IMR-90 (cell line): Measurements from ENCODE around the gene ZNF253. TPM values are rescaled to one million over a fixed set of nuclear protein-coding genes. Genes with fewer than 3 reads are reported as not detected.

Source experiments
- ATAC-seq: fragments of 200-7000 bp; cut with Tn5 transposase; 2 replicates; pipeline ENCODE4 v1.9.1; 2020; ENCODE audit warnings: low read depth, mild to moderate bottlenecking, moderate library complexity
- BruUV-seq: library from RNA; stranded (reverse); fragments of 400-500 nt; replicated peaks from 2 replicates; lab custom pipeline; 2021; lab: Mats Ljungman, UMichigan
- CTCF ChIA-PET: fragments of 300-600 bp; formaldehyde crosslinking; extraction: SDS; loops from one replicate; lab custom pipeline; 2021; ENCODE audit warnings: antibody characterized with exemption; lab: Yijun Ruan, JAX
- POLR2A ChIA-PET: fragments of 300-600 bp; sonication (Branson Sonifier 250); formaldehyde crosslinking; loops from one replicate; lab custom pipeline; 2022; ENCODE audit warnings: antibody characterized with exemption; ENCODE audit not compliant: unreplicated experiment; lab: Charles Lee
- DNase-seq: peaks from one replicate; pipeline ENCODE4 v3.0.0; 2013
- H2AFZ ChIP-seq: replicated peaks from 2 replicates; pipeline ENCODE3; 2013; ENCODE audit warnings: low read length, mild to moderate bottlenecking; ENCODE audit not compliant: poor library complexity
- H2AK5ac ChIP-seq: 2 replicates; pipeline ENCODE4 v1.6.1; 2013; ENCODE audit warnings: low read depth, low read length, inconsistent platforms
- H2AK9ac ChIP-seq: replicated peaks from 2 replicates; pipeline ENCODE3; 2013; ENCODE audit warnings: mild to moderate bottlenecking, low read depth, low read length, moderate library complexity; ENCODE audit not compliant: poor library complexity
- H2BK120ac ChIP-seq: 2 replicates; pipeline ENCODE4 v1.6.1; 2013; ENCODE audit warnings: low read depth, low read length, inconsistent platforms
- H2BK15ac ChIP-seq: 3 replicates; pipeline ENCODE4 v1.6.1; 2013; ENCODE audit warnings: low read depth, low read length, inconsistent platforms
- H2BK20ac ChIP-seq: 2 replicates; pipeline ENCODE4 v1.6.1; 2013; ENCODE audit warnings: low read depth, mild to moderate bottlenecking, inconsistent platforms, low read length, moderate library complexity
- H2BK5ac ChIP-seq: 2 replicates; pipeline ENCODE4 v1.6.1; 2013; ENCODE audit warnings: mild to moderate bottlenecking, low read depth, low read length, inconsistent platforms; ENCODE audit not compliant: poor library complexity, severe bottlenecking
- H3K14ac ChIP-seq: replicated peaks from 2 replicates; pipeline ENCODE4 v1.6.1; 2013; ENCODE audit warnings: low read depth, low read length, inconsistent platforms
- H3K18ac ChIP-seq: 2 replicates; pipeline ENCODE4 v1.6.1; 2013; ENCODE audit warnings: low read depth, low read length, control low read depth
- H3K23ac ChIP-seq: 2 replicates; pipeline ENCODE4 v1.6.1; 2013; ENCODE audit warnings: low read depth, low read length, inconsistent platforms
- H3K27ac ChIP-seq: 2 replicates; pipeline ENCODE4 v1.5.1; 2013; ENCODE audit warnings: mild to moderate bottlenecking, control low read depth, low read length; ENCODE audit not compliant: insufficient read depth
- H3K27me3 ChIP-seq: 2 replicates; pipeline ENCODE4 v1.6.1; 2013; ENCODE audit warnings: low read length; ENCODE audit not compliant: control insufficient read depth, insufficient read depth
- H3K36me3 ChIP-seq: 2 replicates; pipeline ENCODE4 v1.6.1; 2013; ENCODE audit warnings: low read length, mixed read lengths; ENCODE audit not compliant: control insufficient read depth, insufficient read depth
- H3K4ac ChIP-seq: 2 replicates; pipeline ENCODE4 v1.6.1; 2013; ENCODE audit warnings: low read depth, low read length, inconsistent platforms
- H3K4me1 ChIP-seq: 2 replicates; pipeline ENCODE4 v1.6.1; 2013; ENCODE audit warnings: low read length, mixed read lengths; ENCODE audit not compliant: control insufficient read depth, insufficient read depth
- H3K4me2 ChIP-seq: 2 replicates; pipeline ENCODE4 v1.6.1; 2013; ENCODE audit warnings: low read depth, mild to moderate bottlenecking, control low read depth, low read length, moderate library complexity
- H3K4me3 ChIP-seq: 2 replicates; pipeline ENCODE4 v1.5.1; 2013; ENCODE audit warnings: low read depth, mild to moderate bottlenecking, control low read depth, low read length, moderate library complexity; ENCODE audit not compliant: insufficient read depth
- H3K56ac ChIP-seq: 2 replicates; pipeline ENCODE4 v1.6.1; 2013; ENCODE audit warnings: low read length, inconsistent platforms; ENCODE audit not compliant: insufficient read depth; ENCODE audit errors: extremely low read depth
- H3K79me1 ChIP-seq, 2 experiments: 2 replicates each; pipeline ENCODE4 v1.6.1; 2013; ENCODE audit warnings: low read length in 2 of 2, inconsistent platforms in 1 of 2, low read depth in 1 of 2
- H3K9ac ChIP-seq: 2 replicates; pipeline ENCODE4 v1.6.1; 2013; ENCODE audit warnings: low read depth, low read length, control low read depth
- H3K9me1 ChIP-seq: 2 replicates; pipeline ENCODE4 v1.6.1; 2013; ENCODE audit warnings: low read length, inconsistent platforms; ENCODE audit not compliant: insufficient read depth
- H3K9me3 ChIP-seq: 2 replicates; pipeline ENCODE4 v1.6.1; 2013; ENCODE audit warnings: low read length; ENCODE audit not compliant: control insufficient read depth, insufficient read depth
- H4K20me1 ChIP-seq: 2 replicates; pipeline ENCODE4 v1.6.1; 2013; ENCODE audit warnings: low read length, inconsistent platforms; ENCODE audit not compliant: insufficient read depth
- H4K5ac ChIP-seq: 2 replicates; pipeline ENCODE4 v1.6.1; 2013; ENCODE audit warnings: mild to moderate bottlenecking, low read depth, low read length, control low read depth
- H4K8ac ChIP-seq, 2 experiments: 2 replicates each; pipeline ENCODE4 v1.6.1; 2013; ENCODE audit warnings: low read depth in 2 of 2, low read length in 2 of 2, control low read depth in 1 of 2, inconsistent platforms in 1 of 2
- H4K91ac ChIP-seq: 2 replicates; pipeline ENCODE4 v1.6.1; 2013; ENCODE audit warnings: low read depth, low read length, inconsistent platforms; ENCODE audit not compliant: insufficient read depth
- BHLHE40 ChIP-seq: fragments of 150-350 bp; IDR thresholded peaks from 2 replicates; pipeline ENCODE4 v1.6.1; 2016; ENCODE audit warnings: mild to moderate bottlenecking, low read depth, low read length
- CEBPB ChIP-seq: IDR thresholded peaks from 2 replicates; pipeline ENCODE4 v1.6.1; 2012; ENCODE audit warnings: low read depth, low read length, improper control_type of control experiment
- CHD1 ChIP-seq: IDR thresholded peaks from 2 replicates; pipeline ENCODE4 v1.6.1; 2012; ENCODE audit warnings: low read depth, low read length, improper control_type of control experiment
- FOS ChIP-seq: fragments of 150-350 bp; IDR thresholded peaks from 2 replicates; pipeline ENCODE4 v1.6.1; 2016; ENCODE audit warnings: low read depth, low read length
- MAFK ChIP-seq: IDR thresholded peaks from 2 replicates; pipeline ENCODE4 v1.6.1; 2012; ENCODE audit warnings: low read depth, low read length, improper control_type of control experiment
- MAZ ChIP-seq: IDR thresholded peaks from 2 replicates; pipeline ENCODE4 v1.6.1; 2012; ENCODE audit warnings: low read depth, mild to moderate bottlenecking, low read length, improper control_type of control experiment, moderate library complexity, borderline replicate concordance
- MXI1 ChIP-seq: IDR thresholded peaks from 2 replicates; pipeline ENCODE4 v1.6.1; 2012; ENCODE audit warnings: low read depth, mild to moderate bottlenecking, low read length, moderate library complexity, borderline replicate concordance
- NFE2L2 ChIP-seq: fragments of 150-350 bp; IDR thresholded peaks from 2 replicates; pipeline ENCODE4 v1.6.1; 2016; ENCODE audit warnings: low read depth, mild to moderate bottlenecking, low read length
- POLR2A ChIP-seq: IDR thresholded peaks from 2 replicates; pipeline ENCODE4 v1.6.1; 2012; ENCODE audit warnings: mild to moderate bottlenecking, low read depth, low read length
- RAD21 ChIP-seq: IDR thresholded peaks from 2 replicates; pipeline ENCODE4 v1.6.1; 2012; ENCODE audit warnings: low read length, improper control_type of control experiment
- RCOR1 ChIP-seq: IDR thresholded peaks from 2 replicates; pipeline ENCODE4 v1.6.1; 2012; ENCODE audit warnings: mild to moderate bottlenecking, low read length, improper control_type of control experiment; ENCODE audit not compliant: insufficient replicate concordance
- RFX5 ChIP-seq: IDR thresholded peaks from 2 replicates; pipeline ENCODE4 v1.8.0; 2012; ENCODE audit warnings: low read depth, mild to moderate bottlenecking, low read length, moderate library complexity
- SMC3 ChIP-seq: fragments of 150-350 bp; IDR thresholded peaks from 2 replicates; pipeline ENCODE4 v1.6.1; 2016; ENCODE audit warnings: low read depth, mild to moderate bottlenecking, antibody characterized with exemption, low read length, moderate library complexity
- dilution Hi-C: fragments of 300-500 bp; cut with HindIII; formaldehyde crosslinking; loops from one replicate; pipeline ENCODE4 v1.14.3; 2018; ENCODE audit warnings: low sequenced_read_pairs; ENCODE audit not compliant: unreplicated experiment
- in situ Hi-C: fragments of 300-500 bp; cut with MboI; formaldehyde crosslinking; loops from 3 replicates; pipeline ENCODE4 v1.14.3; 2019; ENCODE audit warnings: low sequenced_read_pairs, inconsistent platforms, mixed read lengths
- intact Hi-C: fragments of 100-400 bp; cut with micrococcal nuclease; formaldehyde crosslinking; loops from 2 replicates; pipeline ENCODE4 v1.10.0; 2022
- polyA plus RNA-seq, 3 experiments: library from polyadenylated mRNA; depleted of rRNA; stranded (reverse); fragments of >200 nt; gene quantifications; 2 replicates each; pipeline ENCODE4 v1.2.3, GENCODE V29; 2012; ENCODE audit warnings: low replicate concordance in 1 of 3
- total RNA-seq: library from RNA; depleted of rRNA; stranded (reverse); fragments of >200 nt; gene quantifications from 2 replicates; pipeline ENCODE4 v1.2.3, GENCODE V29; 2012
- TF ChIP-seq, protein P1 (sequence below): fragments of 150-350 bp; IDR thresholded peaks from 2 replicates; pipeline ENCODE4 v1.6.1; 2017; ENCODE audit warnings: mild to moderate bottlenecking, antibody characterized with exemption, low read length, low read depth
- TF ChIP-seq, protein P2 (sequence below): conservative IDR thresholded peaks from 2 replicates; pipeline ENCODE4 v1.5.1; 2012; ENCODE audit warnings: mild to moderate bottlenecking, low read depth, low read length, improper control_type of control experiment
- TF ChIP-seq, protein P3 (sequence below): fragments of 150-350 bp; IDR thresholded peaks from 2 replicates; pipeline ENCODE4 v1.6.1; 2016; ENCODE audit warnings: low read depth, mild to moderate bottlenecking, low read length, moderate library complexity, borderline replicate concordance

ZNF253 gene
- total and polyA plus RNA-seq, 2 of the 4 experiments (the other 2 are of a cell fraction): 0.74 to 3.4 TPM

DNA sequence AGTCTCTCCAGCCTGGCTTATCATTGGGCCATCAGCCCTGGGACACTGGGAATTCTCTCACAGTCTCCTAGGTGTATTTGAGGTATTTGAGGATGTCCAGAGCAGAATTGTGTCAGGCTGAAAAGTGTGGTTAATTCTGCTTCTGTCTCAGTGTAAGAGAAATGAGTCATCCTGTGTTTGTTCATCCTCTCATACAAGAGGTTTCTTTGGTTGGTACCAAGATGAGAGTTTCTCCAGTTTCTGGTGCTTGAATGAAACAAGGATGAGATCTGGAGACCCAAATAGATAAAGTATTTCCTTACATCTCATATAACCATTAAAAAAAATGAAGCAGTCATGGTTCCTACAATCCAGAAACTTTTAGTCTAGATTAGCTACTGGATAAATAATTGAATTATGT is 7.7 kb downstream of the ZNF253 start:
- no peak overlapping the region for H2BK15ac ChIP-seq
- no peak overlapping the region for H2AFZ ChIP-seq
- peaks cover 28% of the 10 kb centered on the region for H3K9me3 ChIP-seq
- no peak overlapping the region for H4K8ac ChIP-seq
- no TSS peak for BruUV-seq
- no peak overlapping the region for H3K23ac ChIP-seq
- H4K5ac ChIP-seq: no peak overlapping the region
- no peak overlapping the region for H2AK9ac ChIP-seq
- H3K4me3 ChIP-seq: no peak overlapping the region
- H4K91ac ChIP-seq: no peak overlapping the region
- H2AK5ac ChIP-seq: no peak overlapping the region
- H3K36me3 ChIP-seq: peaks cover 7% of the 10 kb centered on the region; the same call in 1 of the 2 replicates
- no peaks in the 10 kb centered on the region for H3K9me1 ChIP-seq
- DNase-seq (no peak), ATAC-seq (no peak)
- TF ChIP-seq NFE2L2: no peak
- no peak for TF ChIP-seq MXI1
- no peak for TF ChIP-seq CEBPB
- TF ChIP-seq SMC3: no peak
- no peak for TF ChIP-seq FOS
- TF ChIP-seq MAFK: no peak
- no peak for TF ChIP-seq RFX5
- TF ChIP-seq, protein P1, sequence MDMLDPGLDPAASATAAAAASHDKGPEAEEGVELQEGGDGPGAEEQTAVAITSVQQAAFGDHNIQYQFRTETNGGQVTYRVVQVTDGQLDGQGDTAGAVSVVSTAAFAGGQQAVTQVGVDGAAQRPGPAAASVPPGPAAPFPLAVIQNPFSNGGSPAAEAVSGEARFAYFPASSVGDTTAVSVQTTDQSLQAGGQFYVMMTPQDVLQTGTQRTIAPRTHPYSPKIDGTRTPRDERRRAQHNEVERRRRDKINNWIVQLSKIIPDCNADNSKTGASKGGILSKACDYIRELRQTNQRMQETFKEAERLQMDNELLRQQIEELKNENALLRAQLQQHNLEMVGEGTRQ: no peak
- no peak for TF ChIP-seq RAD21
- TF ChIP-seq, protein P2, sequence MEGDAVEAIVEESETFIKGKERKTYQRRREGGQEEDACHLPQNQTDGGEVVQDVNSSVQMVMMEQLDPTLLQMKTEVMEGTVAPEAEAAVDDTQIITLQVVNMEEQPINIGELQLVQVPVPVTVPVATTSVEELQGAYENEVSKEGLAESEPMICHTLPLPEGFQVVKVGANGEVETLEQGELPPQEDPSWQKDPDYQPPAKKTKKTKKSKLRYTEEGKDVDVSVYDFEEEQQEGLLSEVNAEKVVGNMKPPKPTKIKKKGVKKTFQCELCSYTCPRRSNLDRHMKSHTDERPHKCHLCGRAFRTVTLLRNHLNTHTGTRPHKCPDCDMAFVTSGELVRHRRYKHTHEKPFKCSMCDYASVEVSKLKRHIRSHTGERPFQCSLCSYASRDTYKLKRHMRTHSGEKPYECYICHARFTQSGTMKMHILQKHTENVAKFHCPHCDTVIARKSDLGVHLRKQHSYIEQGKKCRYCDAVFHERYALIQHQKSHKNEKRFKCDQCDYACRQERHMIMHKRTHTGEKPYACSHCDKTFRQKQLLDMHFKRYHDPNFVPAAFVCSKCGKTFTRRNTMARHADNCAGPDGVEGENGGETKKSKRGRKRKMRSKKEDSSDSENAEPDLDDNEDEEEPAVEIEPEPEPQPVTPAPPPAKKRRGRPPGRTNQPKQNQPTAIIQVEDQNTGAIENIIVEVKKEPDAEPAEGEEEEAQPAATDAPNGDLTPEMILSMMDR: no peak
- no peak for TF ChIP-seq MAZ
- TF ChIP-seq POLR2A: no peak
- TF ChIP-seq, protein P3, sequence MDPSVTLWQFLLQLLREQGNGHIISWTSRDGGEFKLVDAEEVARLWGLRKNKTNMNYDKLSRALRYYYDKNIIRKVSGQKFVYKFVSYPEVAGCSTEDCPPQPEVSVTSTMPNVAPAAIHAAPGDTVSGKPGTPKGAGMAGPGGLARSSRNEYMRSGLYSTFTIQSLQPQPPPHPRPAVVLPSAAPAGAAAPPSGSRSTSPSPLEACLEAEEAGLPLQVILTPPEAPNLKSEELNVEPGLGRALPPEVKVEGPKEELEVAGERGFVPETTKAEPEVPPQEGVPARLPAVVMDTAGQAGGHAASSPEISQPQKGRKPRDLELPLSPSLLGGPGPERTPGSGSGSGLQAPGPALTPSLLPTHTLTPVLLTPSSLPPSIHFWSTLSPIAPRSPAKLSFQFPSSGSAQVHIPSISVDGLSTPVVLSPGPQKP: no peak
- no peak for TF ChIP-seq CHD1
- no peak for TF ChIP-seq BHLHE40
- TF ChIP-seq RCOR1: no peak
- H3K27ac ChIP-seq: no peak overlapping the region
- no peak overlapping the region for H2BK120ac ChIP-seq
- H3K56ac ChIP-seq: no peak overlapping the region
- H3K4me2 ChIP-seq: no peak overlapping the region
- no peak overlapping the region for H3K4ac ChIP-seq
- H3K4me1 ChIP-seq: no peaks in the 10 kb centered on the region
- H4K20me1 ChIP-seq: no peaks in the 10 kb centered on the region
- intact Hi-C loops (no loop called here), in situ Hi-C loops (no loop called here), dilution Hi-C loops (no loop called here)
- no peak overlapping the region for H3K14ac ChIP-seq
- no peaks in the 10 kb centered on the region for H3K27me3 ChIP-seq
- H3K79me1 ChIP-seq: peaks cover 4 to 7% of the 10 kb centered on the region in 2 experiments; a peak in 3 of 4 replicates
- H2BK5ac ChIP-seq: no peak overlapping the region
- ChIA-PET POLR2A (no interaction called here), CTCF (no interaction called here)
- no peak overlapping the region for H2BK20ac ChIP-seq
- H3K9ac ChIP-seq: no peak overlapping the region
- H3K18ac ChIP-seq: no peak overlapping the region
